OCI-LY7 (cell line): ENCODE results near the gene DZANK1. TPM values are rescaled to one million over a fixed set of nuclear protein-coding genes. Genes with fewer than 3 reads are reported as not detected.

Source experiments
- BruUV-seq: library from RNA; stranded (reverse); fragments of 400-500 nt; replicated peaks from 2 replicates; lab custom pipeline; 2021; lab: Mats Ljungman, UMichigan
- CTCF ChIA-PET: fragments of 300-600 bp; sonication (Branson Sonifier 250); formaldehyde crosslinking; loops from one replicate; lab custom pipeline; 2022; ENCODE audit warnings: antibody characterized with exemption; ENCODE audit not compliant: unreplicated experiment; lab: Charles Lee
- POLR2A ChIA-PET: fragments of 300-600 bp; sonication (Branson Sonifier 250); formaldehyde crosslinking; loops from one replicate; lab custom pipeline; 2022; ENCODE audit warnings: antibody characterized with exemption; lab: Charles Lee
- DNase-seq: peaks from one replicate; pipeline ENCODE4 v3.0.0-alpha.2; 2015; ENCODE audit warnings: low spot score
- H2AFZ ChIP-seq: fragments of 200-600 bp; sonication (generic), shearing (Covaris generic); 2 replicates; pipeline ENCODE4 v1.6.1; 2014; ENCODE audit warnings: mild to moderate bottlenecking, antibody characterized with exemption, low read length, moderate library complexity
- H3K27ac ChIP-seq: fragments of 200-600 bp; sonication (generic); 2 replicates; pipeline ENCODE4 v1.5.1; 2014; ENCODE audit warnings: mixed run types, low read depth, mild to moderate bottlenecking, moderate library complexity, low read length, inconsistent platforms; ENCODE audit not compliant: poor library complexity, severe bottlenecking
- H3K36me3 ChIP-seq: fragments of 200-600 bp; sonication (generic); 2 replicates; pipeline ENCODE4 v1.6.1; 2014; ENCODE audit warnings: mild to moderate bottlenecking, antibody characterized with exemption, low read length, moderate library complexity, mixed read lengths; ENCODE audit not compliant: insufficient read depth
- H3K4me1 ChIP-seq: fragments of 200-600 bp; sonication (generic); 2 replicates; pipeline ENCODE4 v1.5.1; 2014; ENCODE audit warnings: mild to moderate bottlenecking, low read length; ENCODE audit not compliant: insufficient read depth, poor library complexity, severe bottlenecking
- H3K4me2 ChIP-seq: fragments of 200-600 bp; sonication (generic); 2 replicates; pipeline ENCODE4 v1.6.1; 2014; ENCODE audit warnings: mild to moderate bottlenecking, low read length
- H3K4me3 ChIP-seq: fragments of 200-600 bp; sonication (generic); 2 replicates; pipeline ENCODE4 v1.5.1; 2014; ENCODE audit warnings: mild to moderate bottlenecking, low read depth, low read length; ENCODE audit not compliant: poor library complexity, severe bottlenecking
- H3K79me2 ChIP-seq: fragments of 200-600 bp; sonication (generic); 2 replicates; pipeline ENCODE4 v1.6.1; 2016; ENCODE audit warnings: low read depth, mild to moderate bottlenecking, low read length, moderate library complexity, mixed read lengths; ENCODE audit not compliant: insufficient read depth
- H3K9me2 ChIP-seq: fragments of 200-600 bp; sonication (generic); 2 replicates; pipeline ENCODE4 v1.6.1; 2016; ENCODE audit warnings: mild to moderate bottlenecking, low read length, mixed read lengths; ENCODE audit not compliant: insufficient read depth
- H3K9me3 ChIP-seq: fragments of 200-600 bp; sonication (generic); 2 replicates; pipeline ENCODE4 v1.6.1; 2014; ENCODE audit warnings: mild to moderate bottlenecking, mixed run types, low read length, mixed read lengths
- H4K20me1 ChIP-seq: fragments of 200-600 bp; sonication (generic); 2 replicates; pipeline ENCODE4 v1.6.1; 2014; ENCODE audit warnings: mild to moderate bottlenecking, antibody characterized with exemption, low read length, moderate library complexity, mixed read lengths; ENCODE audit not compliant: insufficient read depth
- CTCF ChIP-seq: fragments of 200-600 bp; sonication (generic); conservative IDR thresholded peaks from 2 replicates; pipeline ENCODE4 v1.5.1; 2014; ENCODE audit warnings: mild to moderate bottlenecking, antibody characterized with exemption, low read length, moderate library complexity, mixed read lengths
- EZH2phosphoT487 ChIP-seq: fragments of 200-600 bp; sonication (generic); IDR thresholded peaks from 2 replicates; pipeline ENCODE4 v1.6.1; 2018; ENCODE audit warnings: low read depth, borderline replicate concordance, mild to moderate bottlenecking, mixed run types, antibody characterized with exemption, low read length, moderate library complexity, mixed read lengths
- intact Hi-C: fragments of 100-400 bp; cut with micrococcal nuclease; formaldehyde crosslinking; loops from one replicate; pipeline ENCODE4 v1.10.0; 2022; ENCODE audit not compliant: unreplicated experiment
- total RNA-seq, 2 experiments: library from RNA; depleted of rRNA in 1 of 2; stranded (reverse); fragments of >200 nt in 1 of 2; shearing (Covaris generic) in 1 of 2; gene quantifications; 2 replicates each; pipeline ENCODE4 v1.2.3, GENCODE V29; 2014 to 2022

Gene DZANK1
- total RNA-seq, 2 experiments from 2014 or later, result 7.9 to 18.0 TPM

DNA sequence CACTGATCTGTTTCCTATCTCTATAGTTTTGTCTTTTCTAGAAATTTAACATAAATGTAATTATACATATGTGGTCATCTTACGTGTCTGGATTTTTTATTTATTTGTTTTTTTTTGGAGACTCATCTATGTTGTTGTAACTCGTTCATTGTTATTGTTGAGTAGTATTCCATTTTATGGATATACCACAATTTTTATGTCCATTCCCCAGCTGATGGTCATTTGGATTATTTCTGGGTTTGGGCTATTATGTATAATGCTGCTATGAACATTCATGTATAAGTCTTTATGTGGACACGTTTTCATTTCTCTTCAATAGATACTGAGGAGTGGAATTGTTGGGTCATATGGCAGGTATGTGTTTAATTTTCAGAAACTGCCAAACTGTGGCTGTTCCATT lies 10.2 kb downstream of the DZANK1 start:
- Histone ChIP-seq H3K4me2 (no peak overlapping the region), H2AFZ (no peak overlapping the region), H3K4me1 (no peaks in the 10 kb centered on the region), H3K79me2 (no peaks in the 10 kb centered on the region), H3K9me2 (no peaks in the 10 kb centered on the region), H3K9me3 (no peaks in the 10 kb centered on the region), H3K36me3 (no peaks in the 10 kb centered on the region), H3K4me3 (no peak overlapping the region), H3K27ac (no peak overlapping the region), H4K20me1 (no peaks in the 10 kb centered on the region)
- DNase-seq, result no peak
- intact Hi-C loops, result no loop called here
- BruUV-seq, result no TSS peak
- ChIA-PET CTCF (no interaction called here), POLR2A (interaction anchor here (0.6 to 0.7 kb wide), 2 partner anchors 17 to 21 kb away, joined by 3 read pairs; no protein-coding TSS in a partner anchor)
- TF ChIP-seq CTCF (no peak), EZH2phosphoT487 (no peak)

DNA sequence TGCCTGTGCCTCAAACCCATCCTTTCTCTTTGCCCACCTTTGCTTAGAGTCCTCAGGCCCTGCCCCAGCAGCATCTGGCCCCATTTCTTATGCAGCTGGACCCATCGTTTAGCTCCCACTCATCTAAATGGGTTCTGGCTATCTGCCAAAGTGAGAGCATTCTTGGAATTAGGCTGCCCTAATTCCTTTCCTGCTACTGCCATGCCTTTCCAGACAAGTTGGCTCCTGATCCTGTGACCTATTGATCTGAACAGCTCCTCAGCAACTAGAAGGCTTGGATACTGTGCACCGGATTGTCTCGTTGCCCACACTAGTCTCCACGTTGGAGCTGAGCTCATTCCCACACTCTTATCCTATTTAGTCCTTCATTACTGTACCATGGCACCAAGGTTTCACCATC lies 22.9 kb downstream of the DZANK1 start:
- Histone ChIP-seq H3K4me2 (no peak overlapping the region), H3K9me3 (no peaks in the 10 kb centered on the region), H3K79me2 (no peaks in the 10 kb centered on the region), H3K4me3 (no peak overlapping the region), H3K36me3 (no peaks in the 10 kb centered on the region), H3K27ac (no peak overlapping the region), H3K9me2 (no peaks in the 10 kb centered on the region), H2AFZ (no peak overlapping the region), H3K4me1 (no peaks in the 10 kb centered on the region), H4K20me1 (no peaks in the 10 kb centered on the region)
- intact Hi-C loops, result no loop called here
- TF ChIP-seq EZH2phosphoT487 (no peak), CTCF (no peak)
- no TSS peak for BruUV-seq
- DNase-seq, result no peak
- POLR2A ChIA-PET, result interaction anchor here (1.2 kb wide), 1 partner anchor 14 kb away, joined by 3 read pairs; no protein-coding TSS in a partner anchor
- CTCF ChIA-PET, result no interaction called here

DNA sequence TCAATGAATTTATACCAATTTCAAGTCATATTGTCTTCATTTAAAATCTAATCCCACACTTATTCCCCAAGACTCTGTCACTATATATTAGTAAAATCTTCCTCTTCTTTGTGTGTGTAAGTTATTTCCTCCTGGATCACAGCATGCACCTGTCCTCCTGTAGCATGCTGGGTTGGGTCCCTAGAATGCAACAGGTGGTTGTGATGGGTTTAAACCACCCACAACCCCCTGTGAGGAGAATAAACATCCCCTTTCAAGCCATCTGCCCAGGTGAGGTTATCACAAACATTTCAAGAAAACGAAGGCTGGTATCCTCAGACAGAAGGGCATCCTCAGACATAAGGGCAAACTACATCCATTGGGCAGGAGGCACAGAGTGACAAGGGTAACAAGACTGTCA lies 26.4 kb downstream of the DZANK1 start:
- CTCF ChIA-PET, result no interaction called here
- BruUV-seq, result no TSS peak
- no peaks in the 10 kb centered on the region for H3K9me2 ChIP-seq
- intact Hi-C loops, result no loop called here
- H3K4me1 ChIP-seq, result peaks cover 4% of the 10 kb centered on the region
- H3K79me2 ChIP-seq, result no peaks in the 10 kb centered on the region
- H3K4me2 ChIP-seq, result no peak overlapping the region
- no peak for TF ChIP-seq EZH2phosphoT487
- no peak for TF ChIP-seq CTCF
- H3K9me3 ChIP-seq, result no peaks in the 10 kb centered on the region
- H3K27ac ChIP-seq, result no peak overlapping the region
- no peak overlapping the region for H3K4me3 ChIP-seq
- no peaks in the 10 kb centered on the region for H4K20me1 ChIP-seq
- no peak for DNase-seq
- POLR2A ChIA-PET, result no interaction called here
- H2AFZ ChIP-seq, result no peak overlapping the region
- no peaks in the 10 kb centered on the region for H3K36me3 ChIP-seq
